Stimulated activated CD8-positive, alpha-beta memory T cell treated with anti-CD3 and anti-CD28 coated beads, Interleukin-12 subunit alpha, Interleukin-12 subunit beta, amount 100 ng/mL, for 24 hours (primary cell): ENCODE data around the gene GPC4.

Experiments used
- DNase-seq: peaks from one replicate; pipeline ENCODE4 v3.0.0-alpha.2; 2020; ENCODE audit errors: extremely low read depth

Gene GPC4

GRCh38 chrX:133410550-133410949, 4.7 kb downstream of the GPC4 start:
- DNase-seq, result no peak

- DNase-seq, result no peak
Observed at GRCh38 chrX:133405498-133406185, 9.6 kb downstream of the GPC4 start.

- DNase-seq, result no peak
Observed at GRCh38 chrX:133403984-133404383, 11.3 kb downstream of the GPC4 start.

- DNase-seq, result no peak
Observed at GRCh38 chrX:133402830-133403625, 12.3 kb downstream of the GPC4 start.

GRCh38 chrX:133402042-133402453, 13.2 kb downstream of the GPC4 start:
- no peak for DNase-seq

- DNase-seq, result no peak
Observed at GRCh38 chrX:133401536-133401935, 13.8 kb downstream of the GPC4 start.

- no peak for DNase-seq
Observed at GRCh38 chrX:133399411-133399810, 15.9 kb downstream of the GPC4 start.

GRCh38 chrX:133394765-133395164, 20.5 kb downstream of the GPC4 start:
- no peak for DNase-seq

- no peak for DNase-seq
Observed at GRCh38 chrX:133392671-133393070, 22.6 kb downstream of the GPC4 start.

- no peak for DNase-seq
Observed at GRCh38 chrX:133391111-133391510, 24.2 kb downstream of the GPC4 start.

GRCh38 chrX:133390676-133391075, 24.6 kb downstream of the GPC4 start:
- DNase-seq, result no peak

- no peak for DNase-seq
Observed at GRCh38 chrX:133389975-133390374, 25.3 kb downstream of the GPC4 start.

- DNase-seq, result no peak
Observed at GRCh38 chrX:133384454-133384853, 30.8 kb downstream of the GPC4 start.

- no peak for DNase-seq
Observed at GRCh38 chrX:133380711-133381619, 34.3 kb downstream of the GPC4 start.

GRCh38 chrX:133376422-133376821, 38.9 kb downstream of the GPC4 start:
- DNase-seq, result no peak

GRCh38 chrX:133375615-133376340, 39.5 kb downstream of the GPC4 start:
- no peak for DNase-seq

- no peak for DNase-seq
Observed at GRCh38 chrX:133374874-133375387, 40.4 kb downstream of the GPC4 start.

- no peak for DNase-seq
Observed at GRCh38 chrX:133373386-133374079, 41.8 kb downstream of the GPC4 start.

- DNase-seq, result no peak
Observed at GRCh38 chrX:133370696-133371275, 44.5 kb downstream of the GPC4 start.

GRCh38 chrX:133369065-133369464, 46.2 kb downstream of the GPC4 start:
- no peak for DNase-seq
